GM12878 (cell line): ENCODE results near the gene VCAN. TPM values are rescaled to one million over a fixed set of nuclear protein-coding genes. Genes with fewer than 3 reads are reported as not detected.

Source experiments
- ATAC-seq: fragments of 200-7000 bp; cut with Tn5 transposase; 3 replicates; pipeline ENCODE4 v1.9.1; 2020; ENCODE audit warnings: mild to moderate bottlenecking, moderate library complexity
- BruUV-seq: library from RNA; stranded (reverse); fragments of 400-500 nt; replicated peaks from 2 replicates; lab custom pipeline; 2021; lab: Mats Ljungman, UMichigan
- CTCF ChIA-PET: fragments of 300-600 bp; sonication (Branson Sonifier 250); formaldehyde crosslinking; extraction: SDS; loops from one replicate; lab custom pipeline; 2021; ENCODE audit warnings: inconsistent platforms; lab: Yijun Ruan, JAX
- POLR2A ChIA-PET: fragments of 350-600 bp; formaldehyde crosslinking; extraction: SDS; loops from one replicate; lab custom pipeline; 2021; ENCODE audit warnings: inconsistent platforms; lab: Charles Lee
- RAD21 ChIA-PET: fragments of 300-600 bp; sonication (Branson Sonifier 250); formaldehyde crosslinking; loops from one replicate; lab custom pipeline; 2023; ENCODE audit warnings: antibody characterized with exemption; ENCODE audit not compliant: unreplicated experiment; lab: Charles Lee
- SMC1A ChIA-PET: fragments of 300-600 bp; sonication (Branson Sonifier 250); formaldehyde crosslinking; loops from one replicate; lab custom pipeline; 2023; ENCODE audit not compliant: unreplicated experiment, uncharacterized antibody; lab: Charles Lee
- DNase-seq: peaks from one replicate; pipeline ENCODE4 v3.0.0-alpha.2; 2011; ENCODE audit warnings: low read depth, low spot score
- FAIRE-seq: peaks from 3 replicates; lab custom pipeline; 2011; peaks lifted over from hg19 to GRCh38; lab: Jason Lieb, UNC
- H2AFZ ChIP-seq: 2 replicates; pipeline ENCODE4 v1.6.0; 2011; ENCODE audit warnings: low read depth, low read length, control low read depth; ENCODE audit not compliant: control insufficient read depth
- H3K27ac ChIP-seq: 2 replicates; pipeline ENCODE4 v1.5.1; 2011; ENCODE audit warnings: control low read depth; ENCODE audit not compliant: control insufficient read depth, insufficient read depth
- H3K27me3 ChIP-seq, 2 experiments: replicated peaks in 1 of 2; 2 replicates each; pipeline versions ENCODE4 v1.6.0 to v1.6.1; 2011; ENCODE audit warnings: low read length in 1 of 2; ENCODE audit not compliant: control insufficient read depth in 2 of 2, insufficient read depth in 2 of 2
- H3K36me3 ChIP-seq, 2 experiments: 2 replicates each; pipeline ENCODE4 v1.5.1; 2011; ENCODE audit warnings: low read length in 1 of 2; ENCODE audit not compliant: control insufficient read depth in 2 of 2, insufficient read depth in 2 of 2
- H3K4me1 ChIP-seq: 2 replicates; pipeline ENCODE4 v1.6.1; 2011; ENCODE audit warnings: mild to moderate bottlenecking, low read length, moderate library complexity, mixed read lengths; ENCODE audit not compliant: control insufficient read depth, insufficient read depth
- H3K4me2 ChIP-seq: 2 replicates; pipeline ENCODE4 v1.6.0; 2011; ENCODE audit warnings: control low read depth; ENCODE audit not compliant: control insufficient read depth, insufficient read depth
- H3K4me3 ChIP-seq: fragments of 200-600 bp; sonication (generic); 2 replicates; pipeline ENCODE4 v1.5.1; 2016
- H3K79me2 ChIP-seq: 2 replicates; pipeline ENCODE4 v1.6.0; 2011; ENCODE audit warnings: low read length; ENCODE audit not compliant: control insufficient read depth, insufficient read depth
- H3K9ac ChIP-seq: 2 replicates; pipeline ENCODE4 v1.8.0; 2011; ENCODE audit warnings: low read length, control low read depth, mixed read lengths; ENCODE audit not compliant: control insufficient read depth, insufficient read depth
- H3K9me3 ChIP-seq: replicated peaks from 3 replicates; pipeline ENCODE4 v1.5.1; 2011; ENCODE audit warnings: mild to moderate bottlenecking, low read length; ENCODE audit not compliant: control insufficient read depth, insufficient read depth
- H4K20me1 ChIP-seq: 2 replicates; pipeline ENCODE4 v1.6.0; 2011; ENCODE audit not compliant: control insufficient read depth, insufficient read depth
- ATF7 ChIP-seq: fragments of 450-650 bp; IDR thresholded peaks from 2 replicates; pipeline ENCODE4 v1.6.1; 2016; ENCODE audit warnings: low read depth, mild to moderate bottlenecking
- HDGF ChIP-seq: fragments of 450-650 bp; IDR thresholded peaks from 2 replicates; pipeline ENCODE4 v1.6.1; 2016; ENCODE audit warnings: antibody characterized with exemption
- IKZF2 ChIP-seq, 2 experiments: fragments of 450-650 bp; IDR thresholded peaks; 2 replicates each; pipeline ENCODE4 v1.6.1; 2017; ENCODE audit warnings: mild to moderate bottlenecking in 2 of 2, moderate library complexity in 2 of 2
- IRF3 ChIP-seq: fragments of 450-650 bp; IDR thresholded peaks from 2 replicates; pipeline ENCODE4 v1.6.1; 2014; ENCODE audit warnings: mild to moderate bottlenecking
- KLF5 ChIP-seq: fragments of 450-650 bp; IDR thresholded peaks from 2 replicates; pipeline ENCODE4 v1.6.1; 2014; ENCODE audit warnings: mild to moderate bottlenecking; ENCODE audit not compliant: partially characterized antibody
- MYC ChIP-seq: IDR thresholded peaks from 2 replicates; pipeline ENCODE4 v1.6.1; 2011; ENCODE audit warnings: mild to moderate bottlenecking, low read length, moderate library complexity, inconsistent platforms; ENCODE audit not compliant: insufficient read depth, insufficient replicate concordance, insufficient read length, severe bottlenecking
- NFXL1 ChIP-seq: fragments of 450-650 bp; IDR thresholded peaks from 2 replicates; pipeline ENCODE4 v1.6.1; 2017; ENCODE audit warnings: antibody characterized with exemption, mild to moderate bottlenecking, borderline replicate concordance
- REST ChIP-seq: IDR thresholded peaks from 2 replicates; pipeline ENCODE4 v1.6.1; 2012; ENCODE audit warnings: mild to moderate bottlenecking, low read depth, low read length
- RUNX3 ChIP-seq: IDR thresholded peaks from 2 replicates; pipeline ENCODE4 v1.6.1; 2012; ENCODE audit warnings: low read length, inconsistent platforms
- TAF1 ChIP-seq: IDR thresholded peaks from 2 replicates; pipeline ENCODE4 v1.6.1; 2011; ENCODE audit warnings: mild to moderate bottlenecking, low read depth, low read length, borderline replicate concordance
- WGBS: methylation state at CpG from one replicate; pipeline ENCODE4 v1.1.6; 2016; ENCODE audit warnings: low lambda C conversion rate; ENCODE audit not compliant: insufficient replicate concordance, insufficient coverage; ENCODE audit errors: missing lambda C conversion rate; 5-methylcytosine and 5-hydroxymethylcytosine counted together
- in situ Hi-C: fragments of 300-500 bp; cut with MboI; formaldehyde crosslinking; loops from 9 replicates; pipeline ENCODE4 v1.14.3; 2018; ENCODE audit warnings: mixed read lengths
- intact Hi-C: fragments of 100-400 bp; cut with micrococcal nuclease; formaldehyde crosslinking; loops from one replicate; pipeline ENCODE4 v1.14.2; 2022; ENCODE audit not compliant: unreplicated experiment
- polyA plus RNA-seq, 11 experiments: library from polyadenylated mRNA; depleted of rRNA in 4 of 11; unstranded in 6 of 11; stranded (reverse) in 5 of 11; fragments of >200 nt; fragmentation: Nextera tagmentation in 4 of 11; fragmentation: Illumina TruSeq in 1 of 11; extraction: Ambion mirVana in 4 of 11; extraction: Trizol in 1 of 11; gene quantifications; 1 replicate in 1 of 11; 2 replicates in 10 of 11; pipeline versions ENCODE4 v1.2.1 to v1.2.3, GENCODE V29; 2011 to 2016; ENCODE audit warnings: inconsistent platforms in 2 of 11, missing spikeins in 2 of 11, low read depth in 1 of 11
- total RNA-seq, 4 experiments: library from RNA; depleted of rRNA in 3 of 4; stranded (reverse); fragments of >200 nt in 3 of 4; fragmentation: Illumina TruSeq in 1 of 4; extraction: Trizol in 1 of 4; gene quantifications; 2 replicates each; pipeline versions ENCODE4 v1.2.1 to v1.2.3, GENCODE V29; 2013 to 2021
- TF ChIP-seq, protein P1 (sequence below): fragments of 450-650 bp; formaldehyde crosslinking; IDR thresholded peaks from 2 replicates; pipeline ENCODE4 v1.4.0; 2020; ENCODE audit warnings: mild to moderate bottlenecking, moderate library complexity

Gene VCAN
- total and polyA plus RNA-seq, 10 of the 15 experiments (the other 5 are each of a cell fraction or from before 2014, with no cell fraction given), result 1.2 to 15.2 (median 4.5) TPM

GRCh38 chr5:83538786-83539462 lies 67.4 kb downstream of the VCAN start:
- H3K4me1 ChIP-seq, result no peaks in the 10 kb centered on the region; the same call in 1 of the 2 replicates
- peak; percentile 72 for ATAC-seq
- ChIA-PET CTCF (interaction anchor here (0.6 to 1.2 kb wide), 3 partner anchors 28 to 1255 kb away, joined by 3 read pairs; no protein-coding TSS in a partner anchor), POLR2A (interaction anchor here (0.6 kb wide), 1 partner anchor 10 kb away, joined by 3 read pairs; no protein-coding TSS in a partner anchor), RAD21 (no interaction called here), SMC1A (no interaction called here)
- H4K20me1 ChIP-seq, result no peaks in the 10 kb centered on the region
- no peak overlapping the region for H3K9ac ChIP-seq
- no TSS peak for BruUV-seq
- H3K79me2 ChIP-seq, result no peaks in the 10 kb centered on the region
- no peaks in the 10 kb centered on the region; a peak in 1 of 4 replicates for H3K27me3 ChIP-seq
- H3K36me3 ChIP-seq, result no peaks in the 10 kb centered on the region
- no peak overlapping the region for H3K27ac ChIP-seq
- H3K4me2 ChIP-seq, result peak overlapping the region; percentile 46; the same call in 1 of the 2 replicates
- no peaks in the 10 kb centered on the region; the same call in 2 of the 3 replicates for H3K9me3 ChIP-seq
- DNase-seq, result peak; percentile 19
- no peak overlapping the region for H3K4me3 ChIP-seq
- peak overlapping the region; percentile 33; the same call in 1 of the 2 replicates for H2AFZ ChIP-seq
- WGBS, result 64% methylated on average over 4 of the region's 4 CpGs
- intact Hi-C loops (no loop called here), in situ Hi-C loops (no loop called here)
- peak; percentile 38 for FAIRE-seq
- TF ChIP-seq IRF3, result no peak
- TF ChIP-seq IKZF2 (IDR thresholded peaks at IDR 0.05), result 0 out of 4 replicates have a peak, but pooled peaks of 1 of the 2 experiments have one; percentile 15
- TF ChIP-seq, protein P1, sequence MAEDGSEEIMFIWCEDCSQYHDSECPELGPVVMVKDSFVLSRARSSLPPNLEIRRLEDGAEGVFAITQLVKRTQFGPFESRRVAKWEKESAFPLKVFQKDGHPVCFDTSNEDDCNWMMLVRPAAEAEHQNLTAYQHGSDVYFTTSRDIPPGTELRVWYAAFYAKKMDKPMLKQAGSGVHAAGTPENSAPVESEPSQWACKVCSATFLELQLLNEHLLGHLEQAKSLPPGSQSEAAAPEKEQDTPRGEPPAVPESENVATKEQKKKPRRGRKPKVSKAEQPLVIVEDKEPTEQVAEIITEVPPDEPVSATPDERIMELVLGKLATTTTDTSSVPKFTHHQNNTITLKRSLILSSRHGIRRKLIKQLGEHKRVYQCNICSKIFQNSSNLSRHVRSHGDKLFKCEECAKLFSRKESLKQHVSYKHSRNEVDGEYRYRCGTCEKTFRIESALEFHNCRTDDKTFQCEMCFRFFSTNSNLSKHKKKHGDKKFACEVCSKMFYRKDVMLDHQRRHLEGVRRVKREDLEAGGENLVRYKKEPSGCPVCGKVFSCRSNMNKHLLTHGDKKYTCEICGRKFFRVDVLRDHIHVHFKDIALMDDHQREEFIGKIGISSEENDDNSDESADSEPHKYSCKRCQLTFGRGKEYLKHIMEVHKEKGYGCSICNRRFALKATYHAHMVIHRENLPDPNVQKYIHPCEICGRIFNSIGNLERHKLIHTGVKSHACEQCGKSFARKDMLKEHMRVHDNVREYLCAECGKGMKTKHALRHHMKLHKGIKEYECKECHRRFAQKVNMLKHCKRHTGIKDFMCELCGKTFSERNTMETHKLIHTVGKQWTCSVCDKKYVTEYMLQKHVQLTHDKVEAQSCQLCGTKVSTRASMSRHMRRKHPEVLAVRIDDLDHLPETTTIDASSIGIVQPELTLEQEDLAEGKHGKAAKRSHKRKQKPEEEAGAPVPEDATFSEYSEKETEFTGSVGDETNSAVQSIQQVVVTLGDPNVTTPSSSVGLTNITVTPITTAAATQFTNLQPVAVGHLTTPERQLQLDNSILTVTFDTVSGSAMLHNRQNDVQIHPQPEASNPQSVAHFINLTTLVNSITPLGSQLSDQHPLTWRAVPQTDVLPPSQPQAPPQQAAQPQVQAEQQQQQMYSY (CRISPR knock-in tag), result no peak
- no peak for TF ChIP-seq HDGF
- peak; percentile 75; the same call in 1 of the 2 replicates for TF ChIP-seq REST
- no peak for TF ChIP-seq MYC
- TF ChIP-seq TAF1, result no peak
- no peak for TF ChIP-seq NFXL1
- TF ChIP-seq KLF5, result no peak
- no peak for TF ChIP-seq ATF7
- TF ChIP-seq RUNX3, result peak; percentile 50; the same call in 1 of the 2 replicates
